ENCODE measurements around the gene SEC62.
A peak's percentile ranks its signal among the peaks of the same experiment; 100 is the strongest.

SEC62 gene

GRCh38 chr3:169964176-169964575 is 2.4 kb upstream of the SEC62 start:
- Histone ChIP-seq H3K9ac (no peak overlapping the region), H3K36me3 (ENCODE audit: insufficient read depth) (no peaks in the 10 kb centered on the region), H3K4me3 (IDR thresholded peaks at IDR 0.05; ENCODE audit: insufficient read depth, low read depth, low read length) (no peak overlapping the region), H3K27ac (no peak overlapping the region), H3K4me1 (ENCODE audit: low read depth, poor library complexity, severe bottlenecking) (peaks cover 27% of the 10 kb centered on the region), H4K20me1 (ENCODE audit: insufficient read depth) (no peaks in the 10 kb centered on the region), H3K27me3 (ENCODE audit: insufficient read depth, low read depth) (no peaks in the 10 kb centered on the region), H2AFZ (ENCODE audit: low read depth) (no peak overlapping the region), H3K79me2 (ENCODE audit: insufficient read depth, low read depth) (peaks cover 23% of the 10 kb centered on the region), H3K4me2 (no peak overlapping the region)
- TF ChIP-seq CTCF (conservative IDR thresholded peaks at IDR 0.05; ENCODE audit: low read depth, low read length): no peak

GRCh38 chr3:169965562-169966427 is 812 bp upstream of the SEC62 start:
- Histone ChIP-seq H3K9ac (peak overlapping the region; percentile 86; the same call in 1 of the 2 replicates), H3K27me3 (ENCODE audit: insufficient read depth, low read depth) (no peaks in the 10 kb centered on the region), H3K4me3 (IDR thresholded peaks at IDR 0.05; ENCODE audit: insufficient read depth, low read depth, low read length) (peak overlapping the region; percentile 60), H2AFZ (ENCODE audit: low read depth) (peak overlapping the region; percentile 95), H3K79me2 (ENCODE audit: insufficient read depth, low read depth) (peaks cover 40% of the 10 kb centered on the region), H3K4me1 (ENCODE audit: low read depth, poor library complexity, severe bottlenecking) (peaks cover 30% of the 10 kb centered on the region), H4K20me1 (ENCODE audit: insufficient read depth) (no peaks in the 10 kb centered on the region), H3K4me2 (peak overlapping the region; percentile 76), H3K36me3 (ENCODE audit: insufficient read depth) (no peaks in the 10 kb centered on the region), H3K27ac (0 out of 2 replicates have a peak overlapping the region, but pooled peaks have one; percentile 66)
- TF ChIP-seq CTCF (conservative IDR thresholded peaks at IDR 0.05; ENCODE audit: low read depth, low read length): no peak; the same call in 1 of the 2 replicates

GRCh38 chr3:169966951-169967915 is 626 bp downstream of the SEC62 start:
- no peaks in the 10 kb centered on the region for H3K36me3 ChIP-seq (ENCODE audit: insufficient read depth)
- no peaks in the 10 kb centered on the region for H3K27me3 ChIP-seq (ENCODE audit: insufficient read depth, low read depth)
- H3K79me2 ChIP-seq (ENCODE audit: insufficient read depth, low read depth): peaks cover 54% of the 10 kb centered on the region
- H3K4me3 ChIP-seq (IDR thresholded peaks at IDR 0.05; ENCODE audit: insufficient read depth, low read depth, low read length): peak overlapping the region; percentile 93
- H3K27ac ChIP-seq: peak overlapping the region; percentile 66
- no peak for TF ChIP-seq CTCF (conservative IDR thresholded peaks at IDR 0.05; ENCODE audit: low read depth, low read length)
- peak overlapping the region; percentile 80 for H3K4me2 ChIP-seq
- no peaks in the 10 kb centered on the region for H4K20me1 ChIP-seq (ENCODE audit: insufficient read depth)
- peak overlapping the region; percentile 86 for H3K9ac ChIP-seq
- H3K4me1 ChIP-seq (ENCODE audit: low read depth, poor library complexity, severe bottlenecking): peaks cover 30% of the 10 kb centered on the region
- H2AFZ ChIP-seq (ENCODE audit: low read depth): peak overlapping the region; percentile 95

GRCh38 chr3:169968224-169968885 is 1.7 kb downstream of the SEC62 start:
- Histone ChIP-seq H3K27me3 (ENCODE audit: insufficient read depth, low read depth) (no peaks in the 10 kb centered on the region), H3K4me2 (peak overlapping the region; percentile 80), H2AFZ (ENCODE audit: low read depth) (no peak overlapping the region), H3K36me3 (ENCODE audit: insufficient read depth) (no peaks in the 10 kb centered on the region), H3K79me2 (ENCODE audit: insufficient read depth, low read depth) (peaks cover 65% of the 10 kb centered on the region), H3K9ac (no peak overlapping the region), H3K27ac (no peak overlapping the region), H3K4me3 (IDR thresholded peaks at IDR 0.05; ENCODE audit: insufficient read depth, low read depth, low read length) (peak overlapping the region; percentile 14), H3K4me1 (ENCODE audit: low read depth, poor library complexity, severe bottlenecking) (peaks cover 30% of the 10 kb centered on the region), H4K20me1 (ENCODE audit: insufficient read depth) (no peaks in the 10 kb centered on the region)
- TF ChIP-seq CTCF (conservative IDR thresholded peaks at IDR 0.05; ENCODE audit: low read depth, low read length): no peak
